Suprapubic skin (tissue), 4 donors: ENCODE results near the gene SUGP1. TPM values are rescaled to one million over a fixed set of nuclear protein-coding genes. Genes with fewer than 3 reads are reported as not detected.

Source experiments
- DNase-seq, 2 donors: peaks; one replicate each; pipeline ENCODE4 v3.0.0-alpha.2; 2019; ENCODE audit warnings: low spot score in 2 of 2
- H3K27ac ChIP-seq: fragments of 200-600 bp; sonication (generic); one replicate; pipeline ENCODE4 v1.5.1; 2019
- H3K27me3 ChIP-seq: fragments of 200-600 bp; sonication (generic); one replicate; pipeline ENCODE4 v1.5.1; 2019
- H3K36me3 ChIP-seq: fragments of 200-600 bp; sonication (generic); one replicate; pipeline ENCODE4 v1.5.1; 2019
- H3K4me1 ChIP-seq: fragments of 200-600 bp; sonication (generic); one replicate; pipeline ENCODE4 v1.5.1; 2019
- H3K4me3 ChIP-seq: fragments of 200-600 bp; sonication (generic); one replicate; pipeline ENCODE4 v1.5.1; 2019; ENCODE audit warnings: mild to moderate bottlenecking
- H3K9me3 ChIP-seq: fragments of 200-600 bp; sonication (generic); one replicate; pipeline ENCODE4 v1.5.1; 2019
- CTCF ChIP-seq, 2 donors: fragments of 200-600 bp in 1 of 2; fragments of 450-650 bp in 1 of 2; sonication (generic) in 1 of 2; IDR thresholded peaks; one replicate each; pipeline ENCODE4 v1.5.1; 2016 to 2019; ENCODE audit warnings: antibody characterized with exemption in 2 of 2, mild to moderate bottlenecking in 1 of 2, moderate library complexity in 1 of 2
- EP300 ChIP-seq: sonication (generic); formaldehyde crosslinking; IDR thresholded peaks from one replicate; pipeline ENCODE4 v1.6.1; 2017; ENCODE audit warnings: antibody characterized with exemption
- POLR2A ChIP-seq, 2 donors: fragments of 450-650 bp; IDR thresholded peaks; one replicate each; pipeline ENCODE4 v1.6.1; 2017; ENCODE audit warnings: antibody characterized with exemption in 2 of 2, mild to moderate bottlenecking in 2 of 2, moderate library complexity in 2 of 2
- POLR2AphosphoS5 ChIP-seq, 3 donors: sonication (generic); formaldehyde crosslinking; IDR thresholded peaks; one replicate each; pipeline ENCODE4 v1.6.1; 2017; ENCODE audit warnings: antibody characterized with exemption in 3 of 3
- WGBS: methylation state at CpG from one replicate; pipeline ENCODE4 v1.1.5; 2018; 5-methylcytosine and 5-hydroxymethylcytosine counted together
- total RNA-seq, 4 donors: library from RNA; depleted of rRNA; stranded (reverse); fragments of >200 nt; gene quantifications; one replicate each; pipeline ENCODE4 v1.1.0, GENCODE V29; 2016

Gene SUGP1
- total RNA-seq, 4 donors from 2014 or later: 23.1 to 64.8 (median 31.3) TPM

DNA sequence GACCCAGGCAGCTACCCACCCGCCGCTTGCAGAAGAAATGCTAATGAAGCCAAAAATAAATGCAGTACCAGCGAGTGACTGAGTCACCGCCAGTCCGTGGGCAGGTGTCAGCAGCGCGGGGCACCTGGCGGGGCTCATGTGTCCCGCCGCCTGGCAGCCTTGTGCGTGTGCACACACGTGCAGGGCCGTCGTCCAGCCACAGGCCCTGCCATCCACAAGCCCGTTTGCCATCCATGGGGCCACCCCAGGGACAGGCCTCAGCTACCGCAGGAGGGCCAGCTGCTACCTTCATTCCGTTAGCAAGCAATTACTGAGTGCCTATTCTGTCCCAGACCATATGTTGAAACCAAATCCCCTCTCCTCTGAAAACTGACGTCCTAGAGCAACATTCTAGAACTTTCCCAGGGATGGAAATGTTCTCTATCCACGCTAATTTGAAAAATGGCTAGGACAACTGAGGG lies 88.0 kb downstream of the SUGP1 start:
- DNase-seq: no peak
- 65% methylated on average over 12 of the region's 19 CpGs for WGBS
- TF ChIP-seq EP300 (no peak), POLR2A (IDR thresholded peaks at IDR 0.05) (no peak), CTCF (IDR thresholded peaks at IDR 0.05) (no peak), POLR2AphosphoS5 (IDR thresholded peaks at IDR 0.05) (no peak)
- Histone ChIP-seq H3K4me3 (no peak overlapping the region), H3K4me1 (no peaks in the 10 kb centered on the region), H3K27ac (no peak overlapping the region), H3K27me3 (peaks cover 26% of the 10 kb centered on the region), H3K36me3 (no peaks in the 10 kb centered on the region), H3K9me3 (peaks cover 11% of the 10 kb centered on the region)

- Histone ChIP-seq H3K4me3 (no peak overlapping the region), H3K27ac (no peak overlapping the region), H3K36me3 (no peaks in the 10 kb centered on the region), H3K9me3 (peaks cover 11% of the 10 kb centered on the region), H3K27me3 (peaks cover 39% of the 10 kb centered on the region), H3K4me1 (no peaks in the 10 kb centered on the region)
- no peak for TF ChIP-seq POLR2AphosphoS5 (IDR thresholded peaks at IDR 0.05)
- TF ChIP-seq EP300: no peak
- TF ChIP-seq CTCF (IDR thresholded peaks at IDR 0.05): no peak
- TF ChIP-seq POLR2A (IDR thresholded peaks at IDR 0.05): no peak
- 84% methylated on average over 9 of the region's 9 CpGs for WGBS
- no peak for DNase-seq
These were observed 89.3 kb downstream of the SUGP1 start for GRCh38 chr19:19230999-19231398.

GRCh38 chr19:19229701-19230100 lies 90.6 kb downstream of the SUGP1 start:
- 87% methylated on average over 3 of the region's 3 CpGs for WGBS
- no peak for DNase-seq
- TF ChIP-seq CTCF (IDR thresholded peaks at IDR 0.05) (no peak), POLR2A (IDR thresholded peaks at IDR 0.05) (no peak), POLR2AphosphoS5 (IDR thresholded peaks at IDR 0.05) (no peak)
- no peaks in the 10 kb centered on the region for H3K36me3 ChIP-seq
- H3K4me3 ChIP-seq: no peak overlapping the region
- peaks cover 52% of the 10 kb centered on the region for H3K27me3 ChIP-seq
- H3K4me1 ChIP-seq: peaks cover 11% of the 10 kb centered on the region
- peaks cover 10% of the 10 kb centered on the region for H3K9me3 ChIP-seq
- H3K27ac ChIP-seq: no peak overlapping the region

DNA sequence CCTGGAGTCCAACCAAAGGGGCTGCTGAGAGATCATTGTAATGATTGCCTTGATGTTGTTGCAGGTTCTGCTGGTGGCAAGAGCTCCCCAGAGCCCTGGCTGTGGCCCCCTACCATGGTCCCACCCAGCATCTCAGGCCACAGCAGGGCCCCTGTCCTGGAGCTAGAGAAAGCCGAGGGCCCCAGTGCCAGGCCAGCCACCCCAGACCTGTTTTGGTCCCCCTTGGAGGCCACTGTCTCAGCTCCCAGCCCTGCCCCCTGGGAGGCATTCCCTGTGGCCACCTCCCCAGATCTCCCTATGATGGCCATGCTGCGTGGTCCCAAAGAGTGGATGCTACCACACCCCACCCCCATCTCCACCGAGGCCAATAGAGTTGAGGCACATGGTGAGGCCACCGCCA lies 93.1 kb downstream of the SUGP1 start:
- no peak overlapping the region for H3K27ac ChIP-seq
- H3K4me1 ChIP-seq: peaks cover 14% of the 10 kb centered on the region
- peaks cover 58% of the 10 kb centered on the region for H3K27me3 ChIP-seq
- H3K9me3 ChIP-seq: no peaks in the 10 kb centered on the region
- WGBS: 85% methylated on average over 3 of the region's 4 CpGs
- no peak for DNase-seq
- H3K4me3 ChIP-seq: no peak overlapping the region
- no peaks in the 10 kb centered on the region for H3K36me3 ChIP-seq
- no peak for TF ChIP-seq EP300

- WGBS: 72% methylated on average over 10 of the region's 10 CpGs
- no peak for DNase-seq
- H3K4me1 ChIP-seq: peaks cover 14% of the 10 kb centered on the region
- no peaks in the 10 kb centered on the region for H3K9me3 ChIP-seq
- no peak overlapping the region for H3K27ac ChIP-seq
- H3K4me3 ChIP-seq: no peak overlapping the region
- H3K36me3 ChIP-seq: no peaks in the 10 kb centered on the region
- H3K27me3 ChIP-seq: peaks cover 55% of the 10 kb centered on the region
- TF ChIP-seq CTCF (IDR thresholded peaks at IDR 0.05): no peak
- no peak for TF ChIP-seq EP300
- no peak for TF ChIP-seq POLR2AphosphoS5 (IDR thresholded peaks at IDR 0.05)
- TF ChIP-seq POLR2A (IDR thresholded peaks at IDR 0.05): no peak
These were observed 93.6 kb downstream of the SUGP1 start for GRCh38 chr19:19226663-19227062.

DNA sequence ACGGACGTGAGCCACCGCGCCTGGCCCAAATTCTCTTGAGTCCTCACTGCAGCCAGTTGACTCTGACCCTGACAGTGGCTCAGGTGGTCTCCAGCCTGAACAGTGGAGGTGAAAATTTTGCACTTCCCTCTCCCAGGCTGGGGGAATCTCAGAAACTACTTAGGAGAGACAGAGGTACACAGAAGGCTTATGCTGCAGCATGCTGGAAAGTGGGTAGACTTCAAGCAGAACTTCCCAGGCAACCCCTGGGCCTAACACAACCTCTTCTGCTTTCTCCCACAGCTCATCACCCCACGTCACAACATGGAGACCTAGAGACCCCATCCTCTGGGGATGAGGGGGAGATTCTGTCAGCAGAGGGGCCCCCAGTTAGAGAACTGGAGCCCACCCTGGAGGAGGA lies 94.1 kb downstream of the SUGP1 start:
- TF ChIP-seq POLR2A (IDR thresholded peaks at IDR 0.05): no peak
- TF ChIP-seq POLR2AphosphoS5 (IDR thresholded peaks at IDR 0.05): no peak
- no peak for TF ChIP-seq CTCF (IDR thresholded peaks at IDR 0.05)
- TF ChIP-seq EP300: no peak
- Histone ChIP-seq H3K36me3 (no peaks in the 10 kb centered on the region), H3K4me3 (no peak overlapping the region), H3K4me1 (peaks cover 14% of the 10 kb centered on the region), H3K9me3 (no peaks in the 10 kb centered on the region), H3K27me3 (peaks cover 57% of the 10 kb centered on the region), H3K27ac (no peak overlapping the region)
- WGBS: 84% methylated on average over 4 of the region's 5 CpGs
- DNase-seq: no peak
